IMR-90 (cell line): Measurements from ENCODE around the gene ZNF346. TPM values are rescaled to one million over a fixed set of nuclear protein-coding genes. Genes with fewer than 3 reads are reported as not detected.

Source experiments
- ATAC-seq: fragments of 200-7000 bp; cut with Tn5 transposase; 2 replicates; pipeline ENCODE4 v1.9.1; 2020; ENCODE audit warnings: low read depth, mild to moderate bottlenecking, moderate library complexity
- BruUV-seq: library from RNA; stranded (reverse); fragments of 400-500 nt; replicated peaks from 2 replicates; lab custom pipeline; 2021; lab: Mats Ljungman, UMichigan
- CTCF ChIA-PET: fragments of 300-600 bp; formaldehyde crosslinking; extraction: SDS; loops from one replicate; lab custom pipeline; 2021; ENCODE audit warnings: antibody characterized with exemption; lab: Yijun Ruan, JAX
- POLR2A ChIA-PET: fragments of 300-600 bp; sonication (Branson Sonifier 250); formaldehyde crosslinking; loops from one replicate; lab custom pipeline; 2022; ENCODE audit warnings: antibody characterized with exemption; ENCODE audit not compliant: unreplicated experiment; lab: Charles Lee
- DNase-seq: peaks from one replicate; pipeline ENCODE4 v3.0.0; 2013
- H2AFZ ChIP-seq: replicated peaks from 2 replicates; pipeline ENCODE3; 2013; ENCODE audit warnings: low read length, mild to moderate bottlenecking; ENCODE audit not compliant: poor library complexity
- H2AK5ac ChIP-seq: 2 replicates; pipeline ENCODE4 v1.6.1; 2013; ENCODE audit warnings: low read depth, low read length, inconsistent platforms
- H2AK9ac ChIP-seq: replicated peaks from 2 replicates; pipeline ENCODE3; 2013; ENCODE audit warnings: mild to moderate bottlenecking, low read depth, low read length, moderate library complexity; ENCODE audit not compliant: poor library complexity
- H2BK120ac ChIP-seq: 2 replicates; pipeline ENCODE4 v1.6.1; 2013; ENCODE audit warnings: low read depth, low read length, inconsistent platforms
- H2BK15ac ChIP-seq: 3 replicates; pipeline ENCODE4 v1.6.1; 2013; ENCODE audit warnings: low read depth, low read length, inconsistent platforms
- H2BK20ac ChIP-seq: 2 replicates; pipeline ENCODE4 v1.6.1; 2013; ENCODE audit warnings: low read depth, mild to moderate bottlenecking, inconsistent platforms, low read length, moderate library complexity
- H2BK5ac ChIP-seq: 2 replicates; pipeline ENCODE4 v1.6.1; 2013; ENCODE audit warnings: mild to moderate bottlenecking, low read depth, low read length, inconsistent platforms; ENCODE audit not compliant: poor library complexity, severe bottlenecking
- H3K14ac ChIP-seq: replicated peaks from 2 replicates; pipeline ENCODE4 v1.6.1; 2013; ENCODE audit warnings: low read depth, low read length, inconsistent platforms
- H3K18ac ChIP-seq: 2 replicates; pipeline ENCODE4 v1.6.1; 2013; ENCODE audit warnings: low read depth, low read length, control low read depth
- H3K23ac ChIP-seq: 2 replicates; pipeline ENCODE4 v1.6.1; 2013; ENCODE audit warnings: low read depth, low read length, inconsistent platforms
- H3K27ac ChIP-seq: 2 replicates; pipeline ENCODE4 v1.5.1; 2013; ENCODE audit warnings: mild to moderate bottlenecking, control low read depth, low read length; ENCODE audit not compliant: insufficient read depth
- H3K27me3 ChIP-seq: 2 replicates; pipeline ENCODE4 v1.6.1; 2013; ENCODE audit warnings: low read length; ENCODE audit not compliant: control insufficient read depth, insufficient read depth
- H3K36me3 ChIP-seq: 2 replicates; pipeline ENCODE4 v1.6.1; 2013; ENCODE audit warnings: low read length, mixed read lengths; ENCODE audit not compliant: control insufficient read depth, insufficient read depth
- H3K4ac ChIP-seq: 2 replicates; pipeline ENCODE4 v1.6.1; 2013; ENCODE audit warnings: low read depth, low read length, inconsistent platforms
- H3K4me1 ChIP-seq: 2 replicates; pipeline ENCODE4 v1.6.1; 2013; ENCODE audit warnings: low read length, mixed read lengths; ENCODE audit not compliant: control insufficient read depth, insufficient read depth
- H3K4me2 ChIP-seq: 2 replicates; pipeline ENCODE4 v1.6.1; 2013; ENCODE audit warnings: low read depth, mild to moderate bottlenecking, control low read depth, low read length, moderate library complexity
- H3K4me3 ChIP-seq: 2 replicates; pipeline ENCODE4 v1.5.1; 2013; ENCODE audit warnings: low read depth, mild to moderate bottlenecking, control low read depth, low read length, moderate library complexity; ENCODE audit not compliant: insufficient read depth
- H3K56ac ChIP-seq: 2 replicates; pipeline ENCODE4 v1.6.1; 2013; ENCODE audit warnings: low read length, inconsistent platforms; ENCODE audit not compliant: insufficient read depth; ENCODE audit errors: extremely low read depth
- H3K79me1 ChIP-seq, 2 experiments: 2 replicates each; pipeline ENCODE4 v1.6.1; 2013; ENCODE audit warnings: low read length in 2 of 2, inconsistent platforms in 1 of 2, low read depth in 1 of 2
- H3K9ac ChIP-seq: 2 replicates; pipeline ENCODE4 v1.6.1; 2013; ENCODE audit warnings: low read depth, low read length, control low read depth
- H3K9me1 ChIP-seq: 2 replicates; pipeline ENCODE4 v1.6.1; 2013; ENCODE audit warnings: low read length, inconsistent platforms; ENCODE audit not compliant: insufficient read depth
- H3K9me3 ChIP-seq: 2 replicates; pipeline ENCODE4 v1.6.1; 2013; ENCODE audit warnings: low read length; ENCODE audit not compliant: control insufficient read depth, insufficient read depth
- H4K20me1 ChIP-seq: 2 replicates; pipeline ENCODE4 v1.6.1; 2013; ENCODE audit warnings: low read length, inconsistent platforms; ENCODE audit not compliant: insufficient read depth
- H4K5ac ChIP-seq: 2 replicates; pipeline ENCODE4 v1.6.1; 2013; ENCODE audit warnings: mild to moderate bottlenecking, low read depth, low read length, control low read depth
- H4K8ac ChIP-seq, 2 experiments: 2 replicates each; pipeline ENCODE4 v1.6.1; 2013; ENCODE audit warnings: low read depth in 2 of 2, low read length in 2 of 2, control low read depth in 1 of 2, inconsistent platforms in 1 of 2
- H4K91ac ChIP-seq: 2 replicates; pipeline ENCODE4 v1.6.1; 2013; ENCODE audit warnings: low read depth, low read length, inconsistent platforms; ENCODE audit not compliant: insufficient read depth
- BHLHE40 ChIP-seq: fragments of 150-350 bp; IDR thresholded peaks from 2 replicates; pipeline ENCODE4 v1.6.1; 2016; ENCODE audit warnings: mild to moderate bottlenecking, low read depth, low read length
- CEBPB ChIP-seq: IDR thresholded peaks from 2 replicates; pipeline ENCODE4 v1.6.1; 2012; ENCODE audit warnings: low read depth, low read length, improper control_type of control experiment
- CHD1 ChIP-seq: IDR thresholded peaks from 2 replicates; pipeline ENCODE4 v1.6.1; 2012; ENCODE audit warnings: low read depth, low read length, improper control_type of control experiment
- CTCF ChIP-seq: conservative IDR thresholded peaks from 2 replicates; pipeline ENCODE4 v1.5.1; 2012; ENCODE audit warnings: mild to moderate bottlenecking, low read depth, low read length, improper control_type of control experiment
- ELK1 ChIP-seq: fragments of 150-350 bp; IDR thresholded peaks from 2 replicates; pipeline ENCODE4 v1.6.1; 2016; ENCODE audit warnings: low read depth, mild to moderate bottlenecking, low read length, moderate library complexity, borderline replicate concordance
- FOS ChIP-seq: fragments of 150-350 bp; IDR thresholded peaks from 2 replicates; pipeline ENCODE4 v1.6.1; 2016; ENCODE audit warnings: low read depth, low read length
- MAFK ChIP-seq: IDR thresholded peaks from 2 replicates; pipeline ENCODE4 v1.6.1; 2012; ENCODE audit warnings: low read depth, low read length, improper control_type of control experiment
- MAZ ChIP-seq: IDR thresholded peaks from 2 replicates; pipeline ENCODE4 v1.6.1; 2012; ENCODE audit warnings: low read depth, mild to moderate bottlenecking, low read length, improper control_type of control experiment, moderate library complexity, borderline replicate concordance
- MXI1 ChIP-seq: IDR thresholded peaks from 2 replicates; pipeline ENCODE4 v1.6.1; 2012; ENCODE audit warnings: low read depth, mild to moderate bottlenecking, low read length, moderate library complexity, borderline replicate concordance
- POLR2A ChIP-seq: IDR thresholded peaks from 2 replicates; pipeline ENCODE4 v1.6.1; 2012; ENCODE audit warnings: mild to moderate bottlenecking, low read depth, low read length
- RAD21 ChIP-seq: IDR thresholded peaks from 2 replicates; pipeline ENCODE4 v1.6.1; 2012; ENCODE audit warnings: low read length, improper control_type of control experiment
- RCOR1 ChIP-seq: IDR thresholded peaks from 2 replicates; pipeline ENCODE4 v1.6.1; 2012; ENCODE audit warnings: mild to moderate bottlenecking, low read length, improper control_type of control experiment; ENCODE audit not compliant: insufficient replicate concordance
- RFX5 ChIP-seq: IDR thresholded peaks from 2 replicates; pipeline ENCODE4 v1.8.0; 2012; ENCODE audit warnings: low read depth, mild to moderate bottlenecking, low read length, moderate library complexity
- SMC3 ChIP-seq: fragments of 150-350 bp; IDR thresholded peaks from 2 replicates; pipeline ENCODE4 v1.6.1; 2016; ENCODE audit warnings: low read depth, mild to moderate bottlenecking, antibody characterized with exemption, low read length, moderate library complexity
- USF2 ChIP-seq: fragments of 150-350 bp; IDR thresholded peaks from 2 replicates; pipeline ENCODE4 v1.6.1; 2017; ENCODE audit warnings: mild to moderate bottlenecking, antibody characterized with exemption, low read length, low read depth
- WGBS, 2 experiments: methylation state at CpG; one replicate each; pipeline versions ENCODE4 v1.1.5 to v1.1.7; 2013; ENCODE audit warnings: missing lambda C conversion rate in 2 of 2; ENCODE audit not compliant: insufficient read length in 1 of 2; ENCODE audit errors: extremely low coverage in 2 of 2; 5-methylcytosine and 5-hydroxymethylcytosine counted together
- dilution Hi-C: fragments of 300-500 bp; cut with HindIII; formaldehyde crosslinking; loops from one replicate; pipeline ENCODE4 v1.14.3; 2018; ENCODE audit warnings: low sequenced_read_pairs; ENCODE audit not compliant: unreplicated experiment
- in situ Hi-C: fragments of 300-500 bp; cut with MboI; formaldehyde crosslinking; loops from 3 replicates; pipeline ENCODE4 v1.14.3; 2019; ENCODE audit warnings: low sequenced_read_pairs, inconsistent platforms, mixed read lengths
- intact Hi-C: fragments of 100-400 bp; cut with micrococcal nuclease; formaldehyde crosslinking; loops from 2 replicates; pipeline ENCODE4 v1.10.0; 2022
- polyA plus RNA-seq, 3 experiments: library from polyadenylated mRNA; depleted of rRNA; stranded (reverse); fragments of >200 nt; gene quantifications; 2 replicates each; pipeline ENCODE4 v1.2.3, GENCODE V29; 2012; ENCODE audit warnings: low replicate concordance in 1 of 3
- total RNA-seq: library from RNA; depleted of rRNA; stranded (reverse); fragments of >200 nt; gene quantifications from 2 replicates; pipeline ENCODE4 v1.2.3, GENCODE V29; 2012

The ZNF346 gene
- total and polyA plus RNA-seq, 2 of the 4 experiments (the other 2 are of a cell fraction) = 15.1 to 17.0 TPM

GRCh38 chr5:177089127-177089526, 66.6 kb downstream of the ZNF346 start:
- ChIA-PET CTCF (interaction anchor here (0.9 kb wide), 1 partner anchor 17 kb away, joined by 3 read pairs; no protein-coding TSS in a partner anchor), POLR2A (no interaction called here)
- Histone ChIP-seq H3K79me1 (no peaks in the 10 kb centered on the region), H4K20me1 (no peaks in the 10 kb centered on the region; the same call in 1 of the 2 replicates), H3K9me3 (no peaks in the 10 kb centered on the region), H3K4me3 (no peak overlapping the region), H3K14ac (no peak overlapping the region), H3K27ac (no peak overlapping the region), H2AK9ac (no peak overlapping the region), H3K27me3 (peaks cover 2% of the 10 kb centered on the region; the same call in 1 of the 2 replicates), H2AFZ (peak overlapping the region; percentile 49), H3K4me2 (peak overlapping the region; percentile 26; the same call in 1 of the 2 replicates), H3K23ac (no peak overlapping the region), H2BK20ac (no peak overlapping the region), H4K91ac (no peak overlapping the region; the same call in 1 of the 2 replicates), H2AK5ac (0 out of 2 replicates have a peak overlapping the region, but pooled peaks have one; percentile 24), H2BK120ac (no peak overlapping the region), H3K9me1 (0 out of 2 replicates have a peak, but pooled peaks cover 3% of the 10 kb centered on the region), H4K8ac (no peak overlapping the region), H3K18ac (no peak overlapping the region), H4K5ac (no peak overlapping the region), H3K36me3 (peaks cover 8% of the 10 kb centered on the region; the same call in 1 of the 2 replicates), H2BK5ac (no peak overlapping the region), H2BK15ac (no peak overlapping the region; the same call in 2 of the 3 replicates), H3K4ac (no peak overlapping the region), H3K56ac (no peak overlapping the region), H3K4me1 (peaks cover 11% of the 10 kb centered on the region), H3K9ac (0 out of 2 replicates have a peak overlapping the region, but pooled peaks have one; percentile 2)
- BruUV-seq = no TSS peak
- TF ChIP-seq ELK1 (no peak), SMC3 (no peak), RAD21 (no peak), MAFK (no peak), USF2 (no peak), CTCF (no peak), MXI1 (no peak), CHD1 (no peak), FOS (no peak), CEBPB (no peak), RCOR1 (no peak), MAZ (no peak), RFX5 (no peak), BHLHE40 (no peak), POLR2A (no peak)
- intact Hi-C loops = no loop called here
- in situ Hi-C loops = no loop called here
- ATAC-seq (no peak), DNase-seq (no peak)
- 67% methylated on average over 3 of the region's 5 CpGs; no CpG with 5 or more reads in 1 of the 2 experiments for WGBS, 2 experiments
- dilution Hi-C loops = no loop called here
